HG03139 (cell line): Measurements from ENCODE around the gene TYR.
"Not testable (repeated sequence)": the region's sequence is repeated elsewhere in the genome, so short reads cannot be mapped to it uniquely, and the experiment has no call there.

ENCODE experiments used
- ATAC-seq: cut with Tn5 transposase; IDR thresholded peaks from one replicate; pipeline ENCODE4 v1.9.1; 2021; ENCODE audit not compliant: unreplicated experiment

The TYR gene

GRCh38 chr11:89342880-89343572 is 165.4 kb downstream of the TYR start:
- ATAC-seq: not testable (repeated sequence)
